Cortex of kidney (tissue), 1 donor: Measurements from ENCODE around the gene CRYAA.
"Not testable (repeated sequence)": the region's sequence is repeated elsewhere in the genome, so short reads cannot be mapped to it uniquely, and the experiment has no call there.

Experiments
- DNase-seq: peaks from one replicate; lab custom pipeline; 2025; lab: John Stamatoyannopoulos, UW

The CRYAA gene

GRCh38 chr21:43168708-43169107, at the start of gene CRYAA:
Gene CRYAA, plus strand, starts transcription at chr21:43169008. Its CDS starts 92 bp downstream, at chr21:43169100.
- not testable (repeated sequence) for DNase-seq

GRCh38 chr21:43130094-43130493, 38.7 kb upstream of the CRYAA start:
- DNase-seq = not testable (repeated sequence)

- not testable (repeated sequence) for DNase-seq
Measured at GRCh38 chr21:43134520-43134919, 34.3 kb upstream of the CRYAA start.

GRCh38 chr21:43138944-43139343, 29.9 kb upstream of the CRYAA start:
- not testable (repeated sequence) for DNase-seq

GRCh38 chr21:43141407-43141806, 27.4 kb upstream of the CRYAA start:
- DNase-seq = not testable (repeated sequence)

- not testable (repeated sequence) for DNase-seq
Measured at GRCh38 chr21:43146637-43147036, 22.2 kb upstream of the CRYAA start.

GRCh38 chr21:43147999-43148398, 20.8 kb upstream of the CRYAA start:
- DNase-seq = not testable (repeated sequence)

- DNase-seq = not testable (repeated sequence)
Measured at GRCh38 chr21:43149344-43149743, 19.5 kb upstream of the CRYAA start.

GRCh38 chr21:43153601-43154000, 15.2 kb upstream of the CRYAA start:
- not testable (repeated sequence) for DNase-seq

- not testable (repeated sequence) for DNase-seq
Measured at GRCh38 chr21:43159279-43160175, 9.3 kb upstream of the CRYAA start.

- DNase-seq = not testable (repeated sequence)
Measured at GRCh38 chr21:43161826-43162707, 6.7 kb upstream of the CRYAA start.

- not testable (repeated sequence) for DNase-seq
Measured at GRCh38 chr21:43162708-43163205, 6.1 kb upstream of the CRYAA start.

- not testable (repeated sequence) for DNase-seq
Measured at GRCh38 chr21:43164823-43165222, 4.0 kb upstream of the CRYAA start.

- DNase-seq = not testable (repeated sequence)
Measured at GRCh38 chr21:43165734-43166133, 3.1 kb upstream of the CRYAA start.

- DNase-seq = not testable (repeated sequence)
Measured at GRCh38 chr21:43169230-43169886, 550 bp downstream of the CRYAA start.

GRCh38 chr21:43169891-43170290, 1.1 kb downstream of the CRYAA start:
- not testable (repeated sequence) for DNase-seq

GRCh38 chr21:43172812-43173211, 4.0 kb downstream of the CRYAA start:
- not testable (repeated sequence) for DNase-seq

GRCh38 chr21:43173438-43173837, 4.6 kb downstream of the CRYAA start:
- not testable (repeated sequence) for DNase-seq

GRCh38 chr21:43173930-43174329, 5.1 kb downstream of the CRYAA start:
- DNase-seq = not testable (repeated sequence)

- not testable (repeated sequence) for DNase-seq
Measured at GRCh38 chr21:43174998-43175397, 6.2 kb downstream of the CRYAA start.

- DNase-seq = not testable (repeated sequence)
Measured at GRCh38 chr21:43176621-43177020, 7.8 kb downstream of the CRYAA start.
